Activated CD4-positive, alpha-beta T cell treated with anti-CD3 and anti-CD28 coated beads, Interleukin-10, Interleukin-2, amounts not matched to agents 100 ng/mL and 50 ng/mL, durations not matched to agents 16 hours and 8 hours (primary cell): Measurements from ENCODE around the gene C4orf50.

Experiments
- DNase-seq: peaks from one replicate; pipeline ENCODE4 v3.0.0-alpha.2; 2020

Gene C4orf50

DNA sequence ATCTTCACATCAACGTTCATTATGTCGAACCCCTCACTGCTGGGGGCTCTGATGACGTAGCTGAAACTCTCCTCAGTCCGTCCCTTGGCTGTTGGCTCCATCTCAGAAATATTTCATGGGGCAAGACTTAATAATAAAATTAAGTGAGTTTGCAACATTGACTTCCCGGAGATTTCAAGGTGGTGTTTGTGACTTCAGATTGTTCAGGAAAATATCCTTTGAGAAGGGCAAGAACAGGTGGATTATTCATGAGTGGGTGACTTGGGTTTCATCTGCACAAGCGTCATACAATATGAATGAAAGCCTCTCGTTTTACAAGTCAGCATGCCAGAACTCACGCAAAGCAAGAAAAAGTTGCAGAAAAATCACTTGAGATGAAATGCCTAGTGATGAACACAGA is at the start of gene C4orf50:
Gene C4orf50 (minus strand): TSS at position 101 of the 400 bp plus-strand sequence.
- no peak for DNase-seq

DNA sequence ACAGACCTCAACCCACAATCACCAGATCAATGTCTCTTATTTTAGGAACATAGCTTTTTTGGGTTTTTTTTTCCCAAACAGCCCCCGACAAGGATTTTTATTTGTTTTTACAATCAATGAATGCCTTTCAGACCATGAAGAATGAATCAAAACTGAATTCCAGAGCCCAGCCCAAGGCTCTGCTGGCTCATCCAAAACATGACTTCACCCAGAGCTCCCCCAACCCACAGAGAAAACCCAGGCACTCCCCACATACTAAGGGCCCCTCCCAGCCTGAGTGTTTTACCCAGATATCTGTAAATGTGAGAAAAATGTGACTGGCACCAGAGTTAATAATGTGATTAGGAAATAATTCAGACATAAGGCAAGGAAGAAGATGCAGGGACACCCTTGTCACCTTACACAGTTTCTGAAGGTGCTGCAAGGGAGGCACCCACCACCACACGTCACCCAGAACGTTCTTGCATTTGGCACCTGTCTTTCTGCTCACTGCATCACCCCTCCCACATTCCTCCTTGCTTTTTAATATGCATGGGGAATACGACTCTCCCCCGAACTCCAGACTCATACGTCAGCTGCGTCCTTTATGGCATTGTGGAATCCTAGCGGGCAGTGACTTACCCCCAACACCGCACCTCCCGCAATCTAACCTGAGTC is 47.8 kb upstream of the C4orf50 start:
- DNase-seq, result no peak

DNA sequence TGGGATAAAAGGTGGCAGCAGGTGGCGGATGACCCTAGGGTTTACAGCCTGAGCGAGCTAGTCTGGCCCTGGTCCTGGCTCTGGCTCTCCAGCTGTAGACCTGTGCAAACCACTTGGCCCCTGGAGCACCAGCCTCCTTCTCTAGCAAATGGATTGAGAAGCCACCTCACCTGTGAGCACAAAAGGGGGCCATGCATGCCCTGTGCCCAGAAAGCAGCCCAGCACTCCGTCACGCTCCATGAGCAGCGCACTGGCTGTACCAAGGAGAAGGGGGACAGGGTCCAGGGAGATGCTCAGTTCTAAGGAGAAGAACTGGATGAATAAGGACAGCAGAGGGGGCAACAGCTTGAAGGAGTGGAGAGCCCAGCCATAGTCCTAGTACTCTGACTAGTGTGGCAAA is 46.9 kb upstream of the C4orf50 start:
- no peak for DNase-seq

DNA sequence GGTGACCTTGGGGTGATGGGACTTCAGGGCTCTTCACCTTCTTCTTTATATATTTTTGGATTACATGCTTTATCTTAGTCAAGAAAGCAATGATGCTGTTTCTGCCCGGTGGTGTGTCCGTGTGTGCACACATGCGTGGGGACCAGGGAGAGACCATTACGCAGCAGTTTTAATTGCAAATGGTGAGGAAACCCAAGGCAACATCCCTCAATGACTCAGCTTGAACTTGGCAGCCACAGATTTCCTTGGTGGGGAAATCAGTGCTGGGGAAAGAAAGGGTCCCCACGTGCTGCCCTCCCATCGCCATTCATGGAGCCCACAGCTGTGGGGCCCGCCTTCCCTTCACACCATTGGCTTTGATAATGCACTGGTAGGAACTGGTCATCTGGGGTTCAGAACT is 46.2 kb upstream of the C4orf50 start:
- no peak for DNase-seq

DNA sequence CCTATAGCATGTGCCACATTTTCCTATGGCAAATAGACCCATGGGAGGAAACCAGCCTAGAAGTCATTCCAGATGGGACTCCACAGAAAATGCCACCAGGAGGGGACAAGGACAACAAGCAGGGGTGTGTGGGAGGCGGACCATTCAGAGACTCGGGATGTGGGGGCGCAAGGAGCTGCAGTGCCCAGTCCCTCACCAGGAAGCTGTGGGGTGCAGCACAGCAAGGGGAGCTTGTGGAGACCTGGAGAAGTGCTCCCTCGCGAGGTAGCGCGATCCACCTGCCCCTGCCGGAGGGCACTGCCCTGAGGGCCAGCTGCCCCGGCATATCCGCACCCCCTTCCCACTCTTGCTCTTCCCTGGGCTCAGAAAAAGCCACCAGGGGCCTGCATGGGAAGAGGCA is 45.5 kb upstream of the C4orf50 start:
- DNase-seq, result no peak

DNA sequence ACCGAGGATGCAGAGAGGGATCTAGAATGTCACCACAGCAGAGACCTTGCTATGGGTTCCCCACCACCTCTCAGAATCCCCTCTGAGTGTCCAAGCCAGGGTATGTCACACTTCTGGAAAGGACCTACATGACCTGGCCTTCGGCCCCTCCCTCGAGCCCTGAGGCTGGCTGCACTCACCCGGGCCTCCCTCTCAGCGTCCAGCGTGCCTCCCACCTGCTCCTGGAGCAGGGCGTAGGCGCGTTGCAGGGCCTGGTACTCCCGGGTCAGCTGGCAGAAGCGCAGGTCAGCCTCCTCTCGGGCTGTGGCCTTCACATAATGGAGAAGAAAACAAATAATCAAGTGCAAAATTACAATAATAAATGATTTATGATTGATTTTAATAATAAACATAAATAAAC is 43.9 kb upstream of the C4orf50 start:
- no peak for DNase-seq

DNA sequence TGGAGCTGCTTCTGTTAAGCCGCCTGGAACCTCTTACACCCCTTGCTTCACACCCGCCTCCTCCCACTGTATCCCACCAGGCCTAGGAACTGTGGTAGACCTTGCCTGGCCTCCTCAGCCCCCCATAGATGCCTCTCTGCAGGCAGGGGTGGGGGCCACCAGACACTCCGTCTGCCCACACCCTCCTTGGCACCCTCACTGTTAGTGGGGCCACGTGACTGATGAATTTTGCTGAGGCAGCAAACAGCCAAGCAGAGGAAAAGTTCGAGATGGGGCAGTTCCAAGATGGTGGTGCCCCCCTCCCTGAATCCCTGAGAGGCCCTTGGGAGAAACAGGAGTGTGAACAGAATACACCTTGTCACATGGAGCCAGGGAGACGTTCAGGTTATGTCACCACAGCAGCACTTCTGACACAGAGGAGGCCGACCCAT is 41.2 kb upstream of the C4orf50 start:
- no peak for DNase-seq

DNA sequence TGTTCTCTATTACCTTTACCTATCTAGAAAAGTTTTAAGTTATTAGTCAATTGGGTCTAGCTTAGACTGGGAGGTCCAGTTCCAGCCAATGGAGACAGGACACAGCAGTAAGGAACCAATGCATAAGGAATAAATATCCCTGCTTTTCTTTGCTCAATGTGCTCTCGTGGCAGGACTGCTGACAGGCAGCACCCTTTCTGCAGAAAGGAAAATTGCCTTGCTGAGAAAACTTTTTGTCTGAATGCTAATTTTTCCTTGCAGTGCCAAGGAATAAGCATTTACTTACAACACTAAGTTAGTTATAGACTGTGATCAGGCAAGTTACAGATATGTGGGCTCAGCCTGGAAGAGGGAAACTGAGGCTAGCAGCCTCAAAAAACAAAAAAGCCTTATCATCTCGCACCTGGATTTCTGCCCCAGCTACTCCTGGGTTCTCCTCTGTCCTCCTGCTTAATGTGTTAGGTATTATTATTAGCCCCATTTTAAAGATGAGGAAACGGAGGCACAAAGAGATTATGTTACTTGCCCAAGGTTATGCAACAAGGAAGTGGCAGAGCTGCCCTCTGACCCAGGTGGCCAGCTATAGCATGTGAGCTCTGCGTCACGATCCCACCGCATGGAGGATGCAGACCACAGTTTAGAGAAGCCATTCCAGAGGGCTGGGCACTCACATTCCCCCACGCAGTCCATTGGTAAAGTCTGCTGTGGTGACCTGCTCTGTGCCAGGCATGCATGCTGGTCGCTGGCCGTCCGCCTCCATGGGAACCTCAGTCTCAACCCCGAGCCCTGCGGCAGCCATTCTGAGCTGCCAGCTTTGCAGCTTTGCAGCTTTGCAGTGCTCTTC is 40.5 kb upstream of the C4orf50 start:
- no peak for DNase-seq

DNA sequence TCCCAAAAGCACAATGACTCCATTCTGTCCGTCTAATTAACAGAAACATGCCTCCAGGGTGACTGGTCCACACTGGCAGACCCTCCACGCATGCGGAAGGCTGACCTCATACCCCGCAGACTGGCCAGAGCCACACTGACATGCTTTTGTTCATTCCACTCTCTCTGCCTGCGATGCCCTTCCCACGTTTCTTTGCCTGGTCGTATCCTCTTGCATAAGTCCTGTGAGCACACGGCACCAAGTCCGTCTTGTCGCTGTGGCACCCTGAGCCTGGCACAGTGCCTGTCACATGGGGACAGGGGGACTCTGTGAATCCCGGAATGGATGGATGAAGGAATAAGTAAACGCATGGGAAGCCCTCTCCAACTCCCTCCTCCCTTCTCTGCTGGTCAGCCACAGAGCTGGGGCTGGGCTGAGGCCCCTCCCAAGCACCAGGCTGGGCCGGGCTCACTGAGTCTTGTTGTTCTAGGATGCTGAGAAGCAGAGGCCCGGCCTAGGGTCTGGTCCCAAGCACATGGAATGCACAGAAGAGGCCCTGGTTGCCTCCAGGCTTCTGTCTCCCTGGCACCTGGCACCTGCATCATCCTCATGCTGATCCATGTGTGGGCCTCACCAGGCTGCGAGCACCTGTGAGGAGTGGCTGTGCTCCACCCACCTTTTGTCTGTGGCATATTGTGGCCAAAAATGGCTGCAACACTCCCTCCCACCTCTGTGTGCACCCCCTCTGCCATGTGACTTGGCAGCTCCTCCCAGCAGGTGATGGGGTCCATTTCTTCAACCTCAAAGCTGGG is 38.9 kb upstream of the C4orf50 start:
- DNase-seq, result no peak

DNA sequence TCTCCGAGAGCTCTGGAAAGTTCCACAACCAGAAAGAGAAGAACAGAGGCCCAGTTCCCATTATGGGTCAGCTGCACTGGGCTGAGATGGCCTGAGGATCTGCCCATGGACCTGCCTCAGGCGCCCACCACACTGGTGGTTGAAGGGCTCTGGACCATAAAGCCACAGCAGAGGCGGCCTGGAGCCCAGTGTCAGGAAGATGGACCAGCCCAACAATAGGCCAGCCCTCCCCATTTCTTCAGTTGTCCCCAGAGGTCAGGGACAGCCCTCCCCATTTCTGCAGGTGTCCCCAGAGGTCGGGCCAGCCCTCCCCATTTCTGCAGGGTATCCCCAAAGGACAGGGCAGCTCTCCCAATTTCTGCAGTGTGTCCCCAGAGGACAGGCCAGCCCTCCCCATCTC is 37.2 kb upstream of the C4orf50 start:
- DNase-seq, result no peak

DNA sequence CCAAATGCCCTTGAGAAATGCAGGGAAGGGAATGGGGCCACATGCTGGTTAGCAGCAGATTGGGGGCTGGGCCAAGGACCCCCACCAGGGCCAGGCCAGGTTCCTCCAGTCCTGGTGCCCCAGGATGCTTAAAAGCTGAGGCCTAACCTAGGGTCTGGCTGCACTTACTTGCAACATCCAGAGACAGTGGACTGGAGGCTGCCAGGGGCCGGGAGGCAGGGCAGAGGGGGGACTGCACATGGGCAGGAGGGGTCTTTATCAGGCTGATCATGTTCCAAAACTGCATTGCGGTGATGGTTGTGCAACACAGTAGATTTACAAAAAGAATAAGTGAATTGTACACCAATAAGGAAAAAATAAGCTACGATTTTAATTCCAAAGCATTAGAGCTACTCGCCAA is 36.8 kb upstream of the C4orf50 start:
- DNase-seq, result no peak

DNA sequence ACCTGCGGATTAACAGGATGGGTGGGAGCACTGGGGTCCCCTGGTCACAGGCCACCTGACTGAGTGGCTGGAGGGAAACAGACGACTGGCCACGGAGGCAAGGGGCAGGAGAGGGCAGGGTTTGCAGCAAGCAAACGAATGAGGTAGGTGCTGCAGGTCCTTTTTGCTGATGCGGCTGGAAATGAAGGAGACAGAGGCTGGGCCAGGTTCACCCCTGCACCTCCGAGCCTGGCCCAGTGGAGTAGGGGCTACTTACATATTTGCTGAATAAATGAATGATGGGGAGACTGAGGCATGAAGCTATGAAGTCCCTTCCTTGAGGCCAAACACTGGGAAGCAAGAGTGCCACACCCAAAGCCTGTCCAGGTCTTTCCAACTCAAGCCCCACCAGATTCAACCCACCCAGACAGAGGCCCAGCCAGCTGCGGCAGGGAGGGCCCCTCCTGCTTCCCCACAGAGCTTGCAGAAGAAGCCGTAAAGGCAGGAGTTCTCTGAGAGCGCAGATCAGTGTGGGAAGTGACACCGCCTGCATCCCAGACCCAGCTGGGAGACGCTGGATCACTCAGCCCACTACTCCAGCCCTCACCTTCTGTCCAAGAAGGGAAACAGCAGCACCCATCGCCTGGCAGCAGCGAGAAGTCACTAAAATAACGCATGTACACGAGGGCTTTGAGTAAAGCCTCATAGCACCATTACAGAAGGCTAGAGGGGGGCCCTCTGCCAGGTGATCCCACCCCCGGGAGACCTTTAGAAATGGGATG is 36.1 kb upstream of the C4orf50 start:
- no peak for DNase-seq

DNA sequence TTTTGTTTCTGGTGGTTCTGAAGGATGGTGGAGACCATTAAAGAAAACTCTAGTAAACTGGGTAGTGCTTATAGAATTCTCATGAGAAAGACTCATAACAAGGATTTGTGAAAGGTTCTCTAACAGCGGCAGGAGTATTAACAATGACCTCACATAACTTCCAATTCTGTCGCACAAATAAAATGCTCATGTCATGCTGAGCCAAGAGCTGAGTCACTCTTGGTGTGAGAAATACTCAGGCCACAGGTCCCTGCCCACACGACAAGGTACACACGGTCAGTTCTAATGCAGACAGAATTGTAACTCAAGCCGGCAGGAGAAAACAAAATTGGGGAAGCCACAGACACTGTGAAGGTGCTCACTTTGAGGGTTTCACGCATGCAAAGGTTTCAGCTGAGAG is 34.4 kb upstream of the C4orf50 start:
- DNase-seq, result no peak

DNA sequence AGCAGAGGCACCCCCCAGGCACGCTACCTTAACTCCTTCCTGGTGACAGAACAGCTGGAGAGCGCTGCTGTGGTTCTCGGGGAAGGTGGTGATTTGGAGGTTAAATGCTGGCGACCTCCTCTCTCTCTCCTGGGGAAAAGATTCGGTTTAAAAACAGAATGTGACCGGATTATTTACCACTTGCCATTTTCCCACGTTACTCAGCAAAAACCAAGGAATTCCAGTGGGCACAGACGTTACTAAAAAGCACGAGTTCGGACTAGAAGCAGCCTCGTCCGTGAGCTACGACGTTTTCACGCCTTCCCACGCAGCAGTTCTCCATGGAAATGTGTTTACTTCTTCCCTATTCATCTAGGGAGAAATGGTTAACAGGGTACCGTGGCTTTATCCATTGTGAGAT is 32.3 kb upstream of the C4orf50 start:
- no peak for DNase-seq

DNA sequence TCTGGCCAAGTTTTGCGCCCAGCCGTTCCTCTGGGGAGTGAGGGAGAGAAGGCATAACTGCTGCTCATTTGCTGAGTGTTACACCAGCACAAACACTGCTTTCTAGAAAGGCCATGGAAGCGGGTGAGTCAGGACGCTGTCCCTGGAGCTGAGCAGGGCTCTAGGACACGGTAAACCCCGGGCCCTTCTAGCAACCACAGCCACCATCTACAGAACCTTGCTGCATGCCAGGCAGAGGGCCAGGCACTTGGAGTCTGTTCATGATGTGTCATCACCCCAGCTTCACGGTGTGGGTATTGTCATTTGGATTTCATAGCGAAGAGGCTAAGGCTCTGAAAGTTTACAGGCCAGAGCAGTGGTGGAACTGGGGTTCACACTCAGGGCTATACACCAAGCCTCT is 31.8 kb upstream of the C4orf50 start:
- DNase-seq, result no peak

DNA sequence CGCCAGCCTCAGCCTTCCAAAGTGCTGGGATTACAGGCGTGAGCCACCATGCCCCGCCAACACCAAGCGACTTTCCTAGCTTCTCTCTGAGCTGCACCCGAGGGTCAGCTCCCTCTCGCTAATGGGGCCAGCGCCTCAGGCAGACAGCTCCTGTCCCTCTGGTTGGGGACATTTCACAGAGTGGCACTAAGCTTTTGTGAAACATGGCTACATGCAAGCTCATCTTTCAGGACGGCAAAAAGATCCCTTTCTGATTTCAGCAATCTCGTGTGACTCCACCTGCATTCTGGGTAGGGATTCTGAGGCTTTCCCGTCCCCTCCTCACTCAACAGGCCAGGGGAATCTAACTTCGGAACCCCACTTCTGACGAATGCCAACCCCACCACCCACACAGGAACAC is 31.0 kb upstream of the C4orf50 start:
- DNase-seq, result no peak

DNA sequence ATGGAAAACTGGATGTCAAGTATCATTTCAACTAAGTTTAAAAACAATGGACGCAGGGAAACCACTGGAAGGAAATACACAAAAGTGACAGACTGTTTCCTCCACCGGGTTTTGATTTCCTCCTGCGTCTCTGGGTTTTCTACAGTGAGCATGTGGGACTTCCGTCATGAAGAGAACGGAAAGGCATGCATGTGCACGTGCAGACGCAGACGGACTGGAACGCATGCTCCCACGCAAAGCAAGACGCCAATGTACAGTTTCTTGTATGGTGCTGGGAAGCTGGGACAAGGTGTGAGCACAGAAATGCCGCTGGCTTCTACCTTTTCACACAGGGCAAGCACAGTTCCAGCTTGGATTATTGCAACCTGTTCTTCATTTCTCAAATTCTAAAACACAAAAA is 30.3 kb upstream of the C4orf50 start:
- peak; percentile 7 for DNase-seq

DNA sequence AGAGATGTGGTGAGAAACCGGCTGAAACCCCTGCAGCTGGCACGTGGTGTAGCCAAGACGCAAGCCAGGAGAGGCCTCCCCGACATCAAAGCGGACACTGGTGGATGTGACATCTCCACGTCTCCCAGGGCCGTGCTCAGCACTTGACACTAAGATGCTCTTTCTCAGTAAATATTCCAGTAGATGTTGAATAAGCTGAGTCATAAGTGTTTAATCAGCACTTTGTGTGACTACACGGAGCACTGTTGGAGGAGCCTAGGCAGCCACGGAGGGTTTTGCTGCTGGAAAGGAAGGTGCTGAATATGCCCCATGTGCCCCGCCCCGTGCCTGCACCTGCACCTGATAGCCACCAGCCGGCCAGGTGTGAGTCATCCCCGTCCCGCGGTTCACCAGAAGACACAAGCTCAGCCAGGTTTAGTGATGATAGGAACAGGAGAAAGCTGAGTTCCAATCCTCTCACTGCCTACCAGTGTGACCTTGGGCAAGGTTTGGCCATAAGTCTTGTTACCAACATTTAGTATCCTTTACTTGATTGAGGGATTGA is 29.0 kb upstream of the C4orf50 start:
- DNase-seq, result peak; percentile 25

DNA sequence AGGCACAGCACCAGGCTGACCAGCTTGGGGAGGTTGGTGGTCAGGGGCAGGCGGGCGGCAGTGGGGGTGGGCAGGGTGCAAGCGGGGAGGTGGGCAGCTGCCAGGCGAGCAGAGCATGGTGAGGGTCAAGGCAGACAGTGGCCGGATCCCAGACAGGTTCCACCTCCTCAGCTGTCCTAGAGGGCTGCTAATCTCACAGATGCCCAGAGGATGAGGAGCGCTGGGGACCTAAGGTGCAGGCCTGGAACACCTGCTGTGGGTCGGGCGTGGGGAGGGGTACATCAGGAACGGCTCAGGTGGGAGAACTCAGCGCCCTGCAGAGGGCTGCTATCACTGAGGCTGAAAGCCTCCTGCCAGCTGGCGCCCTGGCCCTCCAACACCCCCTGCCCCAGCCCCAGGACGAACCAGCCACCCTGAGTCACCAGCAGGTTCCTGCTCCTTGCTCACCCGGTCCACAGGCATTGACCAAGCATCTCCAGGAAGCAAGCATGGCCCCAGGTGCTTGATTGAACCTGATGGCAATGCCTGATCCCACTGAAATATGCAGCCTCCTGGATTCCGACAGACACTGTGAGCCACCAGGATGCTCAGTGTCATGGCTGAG is 28.4 kb upstream of the C4orf50 start:
- no peak for DNase-seq

DNA sequence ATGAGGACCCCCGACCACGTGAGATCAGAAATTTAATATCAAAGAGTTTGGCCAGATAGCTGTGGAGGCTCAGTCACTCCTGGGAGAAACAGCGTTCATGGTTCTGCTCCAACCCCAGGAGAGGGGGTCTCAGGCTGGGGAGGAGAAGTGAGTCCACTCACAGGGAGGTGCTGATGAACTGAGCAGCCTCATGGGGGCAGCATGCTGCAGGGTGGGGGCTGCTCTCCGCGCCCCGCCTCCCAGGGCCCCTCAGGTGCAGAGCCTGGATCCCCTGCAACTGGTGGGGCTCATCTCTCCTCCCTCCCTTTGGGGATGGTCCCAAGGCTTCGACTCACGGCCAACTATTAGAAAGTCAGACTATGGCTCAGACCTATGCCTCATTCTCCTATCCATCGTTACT is 26.6 kb upstream of the C4orf50 start:
- DNase-seq, result no peak

DNA sequence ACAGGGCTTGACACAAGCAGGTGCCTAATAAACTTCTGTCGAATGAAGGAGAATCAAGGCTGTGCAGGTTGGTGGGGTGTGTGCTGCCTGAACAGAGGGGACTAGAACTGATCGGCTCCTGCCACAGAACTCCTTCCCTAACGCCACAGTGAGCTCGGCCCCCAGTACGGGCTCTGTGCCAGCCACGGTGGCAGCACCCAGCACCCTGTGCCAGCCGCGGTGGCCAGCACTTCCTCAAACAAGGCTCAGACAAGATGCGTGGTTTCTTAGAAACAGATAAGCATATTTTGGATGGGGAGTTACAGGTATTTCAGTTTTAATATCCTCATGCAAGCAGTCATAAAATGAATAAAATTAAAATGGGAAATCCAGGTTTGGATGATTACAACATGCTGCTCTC is 26.0 kb upstream of the C4orf50 start:
- no peak for DNase-seq

DNA sequence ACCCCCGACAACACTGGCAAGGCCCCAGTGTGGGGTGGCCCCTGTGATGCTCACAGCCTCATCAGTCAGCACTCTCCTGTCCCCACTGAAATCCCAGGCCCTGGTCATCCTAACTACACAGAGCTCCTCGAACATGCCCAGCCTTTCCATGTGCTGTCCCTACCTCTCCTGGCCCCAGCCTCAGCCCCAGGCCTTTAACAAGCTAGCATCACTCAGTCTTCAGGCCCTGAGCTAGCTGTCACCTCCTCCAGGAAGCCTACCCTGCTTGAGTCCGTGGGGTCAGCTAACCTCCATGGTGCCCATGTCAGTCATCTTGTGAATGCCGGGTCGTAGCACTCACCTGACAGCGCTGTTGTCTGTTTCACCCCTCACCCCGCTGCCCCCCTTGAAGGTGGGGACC is 25.6 kb upstream of the C4orf50 start:
- DNase-seq, result no peak
